ENCODE results near the gene SDK2. TPM values are rescaled to one million over a fixed set of nuclear protein-coding genes. Genes with fewer than 3 reads are reported as not detected.

Gene SDK2
- total and polyA plus RNA-seq, 9 of the 15 experiments (the other 6 are each of a cell fraction or from before 2014, with no cell fraction given) = 0.04 TPM; not detected in 8

GRCh38 chr17:73309727-73310596 lies 334.3 kb downstream of the SDK2 start (continued):
- TF ChIP-seq ZFPM2 (CRISPR knock-in tag; IDR thresholded peaks at IDR 0.05) = no peak
- TF ChIP-seq PBX2 (CRISPR knock-in tag; IDR thresholded peaks at IDR 0.05; ENCODE audit: low read depth) = no peak
- peak; percentile 12; the same call in 1 of the 2 replicates for TF ChIP-seq PBX2 (tag; conservative IDR thresholded peaks at IDR 0.05; ENCODE audit: low read depth)
- peak; percentile 24; the same call in 1 of the 2 replicates for TF ChIP-seq TFE3 (CRISPR knock-in tag; IDR thresholded peaks at IDR 0.05)
- 0 out of 2 replicates have a peak, but pooled peaks have one; percentile 42 for TF ChIP-seq ZNF583 (CRISPR knock-in tag; IDR thresholded peaks at IDR 0.05)
- TF ChIP-seq MNT (conservative IDR thresholded peaks at IDR 0.05) = peak; percentile 27 to 54; a peak in 2 of 4 replicates
- TF ChIP-seq GATAD2A (IDR thresholded peaks at IDR 0.05) = peak; percentile 37; the same call in 1 of the 2 replicates
- TF ChIP-seq SAP30 (IDR thresholded peaks at IDR 0.05; ENCODE audit: borderline replicate concordance, insufficient read depth, low read depth, low read length, poor library complexity, severe bottlenecking) = peak; percentile 61
- peak; percentile 77 for TF ChIP-seq ARID1B (IDR thresholded peaks at IDR 0.05)
- TF ChIP-seq TBP (optimal IDR thresholded peaks at IDR 0.05; ENCODE audit: low read depth, low read length) = peak; percentile 57
- TF ChIP-seq DMBX1 (CRISPR knock-in tag; IDR thresholded peaks at IDR 0.05; ENCODE audit: borderline replicate concordance) = peak; percentile 62; the same call in 1 of the 2 replicates
- peak; percentile 76 for TF ChIP-seq USF2 (CRISPR knock-in tag; IDR thresholded peaks at IDR 0.05)
- TF ChIP-seq E2F6 (IDR thresholded peaks at IDR 0.05; ENCODE audit: borderline replicate concordance in 1 of 2, extremely low read depth in 1 of 2, insufficient read depth in 1 of 2, insufficient read length in 1 of 2, low read depth in 1 of 2, low read length in 1 of 2, poor library complexity in 1 of 2, severe bottlenecking in 1 of 2) = peak in 1 of 2 experiments; percentile 26
- TF ChIP-seq SPI1 (IDR thresholded peaks at IDR 0.05; ENCODE audit: borderline replicate concordance, low read depth, low read length) = no peak
- TF ChIP-seq MAFF (IDR thresholded peaks at IDR 0.05; ENCODE audit: low read length) = no peak
- no peak for TF ChIP-seq CHD1 (IDR thresholded peaks at IDR 0.05; ENCODE audit: low read length)
- TF ChIP-seq KAT2B (IDR thresholded peaks at IDR 0.05; ENCODE audit: low read depth, low read length) = no peak

Measured in K562 (cell line).